ENCODE results near the gene EHMT1. TPM values are rescaled to one million over a fixed set of nuclear protein-coding genes. Genes with fewer than 3 reads are reported as not detected.

The EHMT1 gene
- total and polyA plus RNA-seq, 2 of the 8 experiments (the other 6 are each of a cell fraction or from before 2014, with no cell fraction given) = 95.7 to 163 TPM

- TF ChIP-seq, protein P1, sequence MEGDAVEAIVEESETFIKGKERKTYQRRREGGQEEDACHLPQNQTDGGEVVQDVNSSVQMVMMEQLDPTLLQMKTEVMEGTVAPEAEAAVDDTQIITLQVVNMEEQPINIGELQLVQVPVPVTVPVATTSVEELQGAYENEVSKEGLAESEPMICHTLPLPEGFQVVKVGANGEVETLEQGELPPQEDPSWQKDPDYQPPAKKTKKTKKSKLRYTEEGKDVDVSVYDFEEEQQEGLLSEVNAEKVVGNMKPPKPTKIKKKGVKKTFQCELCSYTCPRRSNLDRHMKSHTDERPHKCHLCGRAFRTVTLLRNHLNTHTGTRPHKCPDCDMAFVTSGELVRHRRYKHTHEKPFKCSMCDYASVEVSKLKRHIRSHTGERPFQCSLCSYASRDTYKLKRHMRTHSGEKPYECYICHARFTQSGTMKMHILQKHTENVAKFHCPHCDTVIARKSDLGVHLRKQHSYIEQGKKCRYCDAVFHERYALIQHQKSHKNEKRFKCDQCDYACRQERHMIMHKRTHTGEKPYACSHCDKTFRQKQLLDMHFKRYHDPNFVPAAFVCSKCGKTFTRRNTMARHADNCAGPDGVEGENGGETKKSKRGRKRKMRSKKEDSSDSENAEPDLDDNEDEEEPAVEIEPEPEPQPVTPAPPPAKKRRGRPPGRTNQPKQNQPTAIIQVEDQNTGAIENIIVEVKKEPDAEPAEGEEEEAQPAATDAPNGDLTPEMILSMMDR (IDR thresholded peaks at IDR 0.05; ENCODE audit: control extremely low read depth in 1 of 3, insufficient read depth in 1 of 3, low read depth in 1 of 3, low read length in 3 of 3) = no peak
- no peak for TF ChIP-seq RXRA (IDR thresholded peaks at IDR 0.05; ENCODE audit: insufficient read depth, low read depth, low read length)
- no peak for TF ChIP-seq TAF1 (IDR thresholded peaks at IDR 0.05; ENCODE audit: low read depth, low read length)
- no peak for TF ChIP-seq CBX5 (IDR thresholded peaks at IDR 0.05; ENCODE audit: low read depth, low read length)
- no peak for TF ChIP-seq FOSL1 (IDR thresholded peaks at IDR 0.05; ENCODE audit: insufficient read depth, low read depth, low read length)
- no peak for TF ChIP-seq NANOG (IDR thresholded peaks at IDR 0.05; ENCODE audit: insufficient read depth, low read depth, low read length, poor library complexity, severe bottlenecking)
These were observed 165.2 kb downstream of the EHMT1 start (continued) for GRCh38 chr9:137784046-137784445.

All from H1 (cell line).